SK-N-SH treated with all-trans-retinoic acid at 6 μM for 48 hours (cell line): Measurements from ENCODE around the gene FAM20B.
"Not testable (repeated sequence)": the region's sequence is repeated elsewhere in the genome, so short reads cannot be mapped to it uniquely, and the experiment has no call there.

ENCODE experiments used
- ATAC-seq: fragments of 200-7000 bp; cut with Tn5 transposase; 3 replicates; pipeline ENCODE4 v1.9.1; 2020; ENCODE audit warnings: mild to moderate bottlenecking, moderate library complexity
- ARNTL ChIP-seq: fragments of 450-650 bp; formaldehyde crosslinking; IDR thresholded peaks from 2 replicates; pipeline ENCODE4 v1.5.0; 2020; ENCODE audit warnings: low read depth, mild to moderate bottlenecking, moderate library complexity, borderline replicate concordance
- BACH2 ChIP-seq: fragments of 250-450 bp; sonication (Bioruptor Pico); IDR thresholded peaks from 2 replicates; pipeline ENCODE4 v1.9.0; 2021; ENCODE audit warnings: mild to moderate bottlenecking, borderline replicate concordance
- CSDC2 ChIP-seq: fragments of 250-450 bp; sonication (Bioruptor Pico); IDR thresholded peaks from 2 replicates; pipeline ENCODE4 v1.5.0; 2020; ENCODE audit warnings: mild to moderate bottlenecking, moderate library complexity
- ESRRG ChIP-seq: fragments of 250-450 bp; sonication (Bioruptor Pico); IDR thresholded peaks from 2 replicates; pipeline ENCODE4 v1.6.1; 2021; ENCODE audit warnings: mild to moderate bottlenecking
- GLIS3 ChIP-seq: fragments of 250-450 bp; sonication (Bioruptor Pico); IDR thresholded peaks from 2 replicates; pipeline ENCODE4 v1.5.0; 2020; ENCODE audit warnings: mild to moderate bottlenecking, moderate library complexity
- ISL1 ChIP-seq: fragments of 250-450 bp; sonication (Bioruptor Pico); IDR thresholded peaks from 2 replicates; pipeline ENCODE4 v2.1.2; 2022; ENCODE audit warnings: mild to moderate bottlenecking, moderate library complexity
- OSR1 ChIP-seq: fragments of 250-450 bp; sonication (Bioruptor Pico); IDR thresholded peaks from 2 replicates; pipeline ENCODE4 v1.8.0; 2022; ENCODE audit warnings: moderate library complexity, mild to moderate bottlenecking, inconsistent platforms
- PPARA ChIP-seq: fragments of 250-450 bp; sonication (Bioruptor Pico); IDR thresholded peaks from 2 replicates; pipeline ENCODE4 v1.5.0; 2020; ENCODE audit warnings: mild to moderate bottlenecking, borderline replicate concordance
- SNAI2 ChIP-seq: fragments of 250-450 bp; sonication (Bioruptor Pico); IDR thresholded peaks from 2 replicates; pipeline ENCODE4 v1.5.0; 2020; ENCODE audit warnings: mild to moderate bottlenecking, moderate library complexity
- TCF4 ChIP-seq: fragments of 250-450 bp; sonication (Bioruptor Pico); IDR thresholded peaks from 2 replicates; pipeline ENCODE4 v1.8.0; 2021; ENCODE audit warnings: mild to moderate bottlenecking, moderate library complexity, borderline replicate concordance
- TOX ChIP-seq: fragments of 250-450 bp; sonication (Bioruptor Pico); IDR thresholded peaks from 2 replicates; pipeline ENCODE4 v1.8.0; 2021; ENCODE audit warnings: mild to moderate bottlenecking, moderate library complexity, borderline replicate concordance
- ZFP3 ChIP-seq: fragments of 250-450 bp; sonication (Bioruptor Pico); IDR thresholded peaks from 2 replicates; pipeline ENCODE4 v1.5.0; 2020; ENCODE audit warnings: mild to moderate bottlenecking, moderate library complexity
- ZFP30 ChIP-seq: fragments of 450-650 bp; formaldehyde crosslinking; IDR thresholded peaks from 2 replicates; pipeline ENCODE4 v1.5.0; 2022; ENCODE audit warnings: mild to moderate bottlenecking, moderate library complexity
- ZNF565 ChIP-seq: fragments of 450-650 bp; formaldehyde crosslinking; conservative IDR thresholded peaks from 2 replicates; pipeline ENCODE4 v1.5.0; 2020; ENCODE audit warnings: low read depth, mild to moderate bottlenecking, moderate library complexity
- ZNF70 ChIP-seq: fragments of 450-650 bp; formaldehyde crosslinking; IDR thresholded peaks from 2 replicates; pipeline ENCODE4 v1.5.0; 2020; ENCODE audit warnings: mild to moderate bottlenecking, moderate library complexity
- ZNF8 ChIP-seq: fragments of 450-650 bp; formaldehyde crosslinking; IDR thresholded peaks from 2 replicates; pipeline ENCODE4 v1.5.0; 2020; ENCODE audit warnings: mild to moderate bottlenecking, moderate library complexity
- TF ChIP-seq, protein P1 (sequence below): fragments of 250-450 bp; sonication (Bioruptor Pico); IDR thresholded peaks from 2 replicates; pipeline ENCODE4 v1.8.0; 2021; ENCODE audit warnings: low read depth, mild to moderate bottlenecking, moderate library complexity, borderline replicate concordance
- TF ChIP-seq, protein P2 (sequence below): fragments of 250-450 bp; sonication (Bioruptor Pico); IDR thresholded peaks from 2 replicates; pipeline ENCODE4 v1.5.0; 2020; ENCODE audit warnings: mild to moderate bottlenecking, moderate library complexity
- TF ChIP-seq, protein P3 (sequence below): fragments of 250-450 bp; sonication (Bioruptor Pico); IDR thresholded peaks from 2 replicates; pipeline ENCODE4 v1.5.1; 2020; ENCODE audit warnings: low read depth, mild to moderate bottlenecking, moderate library complexity
- TF ChIP-seq, protein P4 (sequence below): fragments of 250-450 bp; sonication (Bioruptor Pico); IDR thresholded peaks from 2 replicates; pipeline ENCODE4 v1.8.0; 2020; ENCODE audit warnings: mild to moderate bottlenecking, moderate library complexity, borderline replicate concordance

FAM20B gene, protein sequence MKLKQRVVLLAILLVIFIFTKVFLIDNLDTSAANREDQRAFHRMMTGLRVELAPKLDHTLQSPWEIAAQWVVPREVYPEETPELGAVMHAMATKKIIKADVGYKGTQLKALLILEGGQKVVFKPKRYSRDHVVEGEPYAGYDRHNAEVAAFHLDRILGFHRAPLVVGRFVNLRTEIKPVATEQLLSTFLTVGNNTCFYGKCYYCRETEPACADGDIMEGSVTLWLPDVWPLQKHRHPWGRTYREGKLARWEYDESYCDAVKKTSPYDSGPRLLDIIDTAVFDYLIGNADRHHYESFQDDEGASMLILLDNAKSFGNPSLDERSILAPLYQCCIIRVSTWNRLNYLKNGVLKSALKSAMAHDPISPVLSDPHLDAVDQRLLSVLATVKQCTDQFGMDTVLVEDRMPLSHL

DNA sequence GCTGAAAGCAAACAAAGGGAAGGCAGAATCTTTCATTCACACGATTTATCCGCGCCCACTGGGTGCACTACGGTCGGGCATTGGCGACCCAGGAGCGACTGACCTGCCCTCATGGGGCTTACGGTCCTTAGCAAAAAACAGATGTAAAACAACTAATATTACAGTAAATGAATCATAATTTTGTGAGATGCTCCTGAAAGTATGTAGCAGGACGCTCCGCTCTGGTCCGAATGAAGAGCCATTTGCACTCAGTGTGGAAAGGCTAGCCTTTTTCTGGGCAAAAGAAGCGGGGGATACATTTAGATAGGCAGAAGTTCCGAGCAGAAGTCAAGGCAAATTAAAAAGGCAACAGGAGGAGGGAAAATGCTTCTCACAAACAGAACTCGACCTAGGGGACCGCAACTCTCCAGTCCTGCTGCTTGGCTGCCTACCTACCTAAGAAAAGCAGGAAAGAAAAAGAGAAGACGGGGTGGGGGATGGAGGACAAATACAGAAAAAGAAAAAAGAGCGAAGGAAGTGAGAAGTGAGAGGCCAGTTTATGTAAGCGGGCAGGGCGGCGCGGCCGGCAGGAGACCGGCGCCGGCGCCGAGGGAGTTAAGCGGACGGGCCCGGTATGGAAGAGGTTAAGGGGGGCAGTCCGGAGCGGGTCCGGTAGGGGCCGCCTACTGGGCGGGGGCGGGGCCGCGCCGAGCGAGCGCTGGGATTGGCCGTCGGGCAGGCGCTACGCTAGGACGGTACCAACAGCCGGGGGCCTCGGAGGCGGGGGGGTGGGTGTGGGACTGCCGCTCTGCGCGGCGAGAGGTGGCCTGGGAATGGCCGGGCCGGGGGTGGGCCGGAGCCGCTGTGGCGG lies at the start of gene FAM20B:
Gene FAM20B, plus strand, starts transcription at position 770 of the 850 bp plus-strand sequence. CDS start 17,954 bp downstream, outside the sequence.
- ATAC-seq, result peak; percentile 93
- TF ChIP-seq ZFP30 (CRISPR knock-in tag), result no peak
- TF ChIP-seq ZNF565 (CRISPR knock-in tag), result no peak
- TF ChIP-seq TCF4 (CRISPR knock-in tag), result no peak
- TF ChIP-seq CSDC2 (CRISPR knock-in tag), result no peak
- no peak for TF ChIP-seq ZNF8 (CRISPR knock-in tag)
- TF ChIP-seq, protein P1, sequence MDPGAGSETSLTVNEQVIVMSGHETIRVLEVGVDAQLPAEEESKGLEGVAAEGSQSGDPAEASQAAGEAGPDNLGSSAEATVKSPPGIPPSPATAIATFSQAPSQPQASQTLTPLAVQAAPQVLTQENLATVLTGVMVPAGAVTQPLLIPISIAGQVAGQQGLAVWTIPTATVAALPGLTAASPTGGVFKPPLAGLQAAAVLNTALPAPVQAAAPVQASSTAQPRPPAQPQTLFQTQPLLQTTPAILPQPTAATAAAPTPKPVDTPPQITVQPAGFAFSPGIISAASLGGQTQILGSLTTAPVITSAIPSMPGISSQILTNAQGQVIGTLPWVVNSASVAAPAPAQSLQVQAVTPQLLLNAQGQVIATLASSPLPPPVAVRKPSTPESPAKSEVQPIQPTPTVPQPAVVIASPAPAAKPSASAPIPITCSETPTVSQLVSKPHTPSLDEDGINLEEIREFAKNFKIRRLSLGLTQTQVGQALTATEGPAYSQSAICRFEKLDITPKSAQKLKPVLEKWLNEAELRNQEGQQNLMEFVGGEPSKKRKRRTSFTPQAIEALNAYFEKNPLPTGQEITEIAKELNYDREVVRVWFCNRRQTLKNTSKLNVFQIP (CRISPR knock-in tag), result no peak
- no peak for TF ChIP-seq ESRRG (CRISPR knock-in tag)
- TF ChIP-seq, protein P2, sequence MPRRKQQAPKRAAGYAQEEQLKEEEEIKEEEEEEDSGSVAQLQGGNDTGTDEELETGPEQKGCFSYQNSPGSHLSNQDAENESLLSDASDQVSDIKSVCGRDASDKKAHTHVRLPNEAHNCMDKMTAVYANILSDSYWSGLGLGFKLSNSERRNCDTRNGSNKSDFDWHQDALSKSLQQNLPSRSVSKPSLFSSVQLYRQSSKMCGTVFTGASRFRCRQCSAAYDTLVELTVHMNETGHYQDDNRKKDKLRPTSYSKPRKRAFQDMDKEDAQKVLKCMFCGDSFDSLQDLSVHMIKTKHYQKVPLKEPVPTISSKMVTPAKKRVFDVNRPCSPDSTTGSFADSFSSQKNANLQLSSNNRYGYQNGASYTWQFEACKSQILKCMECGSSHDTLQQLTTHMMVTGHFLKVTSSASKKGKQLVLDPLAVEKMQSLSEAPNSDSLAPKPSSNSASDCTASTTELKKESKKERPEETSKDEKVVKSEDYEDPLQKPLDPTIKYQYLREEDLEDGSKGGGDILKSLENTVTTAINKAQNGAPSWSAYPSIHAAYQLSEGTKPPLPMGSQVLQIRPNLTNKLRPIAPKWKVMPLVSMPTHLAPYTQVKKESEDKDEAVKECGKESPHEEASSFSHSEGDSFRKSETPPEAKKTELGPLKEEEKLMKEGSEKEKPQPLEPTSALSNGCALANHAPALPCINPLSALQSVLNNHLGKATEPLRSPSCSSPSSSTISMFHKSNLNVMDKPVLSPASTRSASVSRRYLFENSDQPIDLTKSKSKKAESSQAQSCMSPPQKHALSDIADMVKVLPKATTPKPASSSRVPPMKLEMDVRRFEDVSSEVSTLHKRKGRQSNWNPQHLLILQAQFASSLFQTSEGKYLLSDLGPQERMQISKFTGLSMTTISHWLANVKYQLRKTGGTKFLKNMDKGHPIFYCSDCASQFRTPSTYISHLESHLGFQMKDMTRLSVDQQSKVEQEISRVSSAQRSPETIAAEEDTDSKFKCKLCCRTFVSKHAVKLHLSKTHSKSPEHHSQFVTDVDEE (CRISPR knock-in tag), result no peak
- no peak for TF ChIP-seq ZFP3 (CRISPR knock-in tag)
- TF ChIP-seq PPARA (CRISPR knock-in tag), result no peak
- no peak for TF ChIP-seq OSR1 (CRISPR knock-in tag)
- TF ChIP-seq ARNTL, result no peak
- TF ChIP-seq GLIS3 (CRISPR knock-in tag), result no peak

DNA sequence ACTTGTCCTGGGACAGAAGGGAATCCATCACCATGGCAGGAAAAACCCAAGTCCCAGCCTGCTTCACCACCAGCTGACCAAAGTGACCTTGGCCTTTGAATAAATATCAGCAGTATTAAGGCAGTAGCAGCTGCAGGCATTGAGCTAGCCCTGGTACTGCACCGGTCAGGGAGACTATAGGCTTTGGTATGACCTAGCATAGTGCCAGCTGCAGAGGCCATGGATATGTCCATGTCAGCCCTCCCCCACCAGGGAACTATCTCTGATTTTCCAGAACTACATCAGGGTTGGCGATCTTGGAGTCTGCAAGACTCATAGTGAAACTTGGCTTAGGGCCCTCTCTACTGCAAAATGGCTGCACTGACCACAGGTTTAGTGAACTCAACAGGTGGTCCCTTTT lies 49.2 kb upstream of the FAM20B start:
- TF ChIP-seq, protein P3, sequence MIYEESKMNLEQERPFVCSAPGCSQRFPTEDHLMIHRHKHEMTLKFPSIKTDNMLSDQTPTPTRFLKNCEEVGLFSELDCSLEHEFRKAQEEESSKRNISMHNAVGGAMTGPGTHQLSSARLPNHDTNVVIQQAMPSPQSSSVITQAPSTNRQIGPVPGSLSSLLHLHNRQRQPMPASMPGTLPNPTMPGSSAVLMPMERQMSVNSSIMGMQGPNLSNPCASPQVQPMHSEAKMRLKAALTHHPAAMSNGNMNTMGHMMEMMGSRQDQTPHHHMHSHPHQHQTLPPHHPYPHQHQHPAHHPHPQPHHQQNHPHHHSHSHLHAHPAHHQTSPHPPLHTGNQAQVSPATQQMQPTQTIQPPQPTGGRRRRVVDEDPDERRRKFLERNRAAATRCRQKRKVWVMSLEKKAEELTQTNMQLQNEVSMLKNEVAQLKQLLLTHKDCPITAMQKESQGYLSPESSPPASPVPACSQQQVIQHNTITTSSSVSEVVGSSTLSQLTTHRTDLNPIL (CRISPR knock-in tag), result no peak
- TF ChIP-seq, all 23 proteins: peak for 0
- no peak for ATAC-seq

DNA sequence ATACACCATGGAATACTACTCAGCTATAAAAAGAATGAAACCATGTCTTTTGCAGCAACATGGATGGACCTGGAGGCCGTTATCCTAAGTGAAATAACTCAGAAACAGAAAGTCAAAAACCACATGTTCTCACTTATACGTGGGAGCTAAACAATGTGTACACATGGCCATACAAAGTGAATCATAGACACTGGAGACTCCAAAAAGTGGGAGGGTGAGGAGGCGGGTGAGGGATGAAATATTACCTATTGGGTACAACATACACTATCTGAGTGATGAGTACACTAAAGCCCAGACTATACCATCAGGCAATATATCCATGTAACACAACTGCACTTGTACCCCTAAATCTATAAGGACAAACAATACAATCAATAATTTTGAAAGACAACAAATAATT lies 39.5 kb upstream of the FAM20B start:
- no peak for ATAC-seq
- TF ChIP-seq, protein P4, sequence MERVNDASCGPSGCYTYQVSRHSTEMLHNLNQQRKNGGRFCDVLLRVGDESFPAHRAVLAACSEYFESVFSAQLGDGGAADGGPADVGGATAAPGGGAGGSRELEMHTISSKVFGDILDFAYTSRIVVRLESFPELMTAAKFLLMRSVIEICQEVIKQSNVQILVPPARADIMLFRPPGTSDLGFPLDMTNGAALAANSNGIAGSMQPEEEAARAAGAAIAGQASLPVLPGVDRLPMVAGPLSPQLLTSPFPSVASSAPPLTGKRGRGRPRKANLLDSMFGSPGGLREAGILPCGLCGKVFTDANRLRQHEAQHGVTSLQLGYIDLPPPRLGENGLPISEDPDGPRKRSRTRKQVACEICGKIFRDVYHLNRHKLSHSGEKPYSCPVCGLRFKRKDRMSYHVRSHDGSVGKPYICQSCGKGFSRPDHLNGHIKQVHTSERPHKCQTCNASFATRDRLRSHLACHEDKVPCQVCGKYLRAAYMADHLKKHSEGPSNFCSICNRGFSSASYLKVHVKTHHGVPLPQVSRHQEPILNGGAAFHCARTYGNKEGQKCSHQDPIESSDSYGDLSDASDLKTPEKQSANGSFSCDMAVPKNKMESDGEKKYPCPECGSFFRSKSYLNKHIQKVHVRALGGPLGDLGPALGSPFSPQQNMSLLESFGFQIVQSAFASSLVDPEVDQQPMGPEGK (CRISPR knock-in tag), result no peak
- no peak for TF ChIP-seq PPARA (CRISPR knock-in tag)
- TF ChIP-seq TCF4 (CRISPR knock-in tag), result no peak
- TF ChIP-seq ISL1, result no peak

DNA sequence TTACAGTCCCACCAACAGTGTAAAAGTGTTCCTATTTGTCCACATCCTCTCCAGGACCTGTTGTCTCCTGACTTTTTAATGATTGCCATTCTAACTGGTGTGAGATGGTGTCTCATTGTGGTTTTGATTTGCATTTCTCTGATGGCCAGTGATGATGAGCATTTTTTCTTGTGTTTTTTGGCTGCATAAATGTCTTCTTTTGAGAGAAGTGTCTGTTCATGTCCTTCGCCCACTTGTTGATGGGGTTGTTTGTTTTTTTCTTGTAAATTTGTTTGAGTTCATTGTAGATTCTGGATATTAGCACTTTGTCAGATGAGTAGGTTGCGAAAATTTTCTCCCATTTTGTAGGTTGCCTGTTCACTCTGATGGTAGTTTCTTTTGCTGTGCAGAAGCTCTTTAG lies 37.5 kb upstream of the FAM20B start:
- ATAC-seq, result not testable (repeated sequence)

DNA sequence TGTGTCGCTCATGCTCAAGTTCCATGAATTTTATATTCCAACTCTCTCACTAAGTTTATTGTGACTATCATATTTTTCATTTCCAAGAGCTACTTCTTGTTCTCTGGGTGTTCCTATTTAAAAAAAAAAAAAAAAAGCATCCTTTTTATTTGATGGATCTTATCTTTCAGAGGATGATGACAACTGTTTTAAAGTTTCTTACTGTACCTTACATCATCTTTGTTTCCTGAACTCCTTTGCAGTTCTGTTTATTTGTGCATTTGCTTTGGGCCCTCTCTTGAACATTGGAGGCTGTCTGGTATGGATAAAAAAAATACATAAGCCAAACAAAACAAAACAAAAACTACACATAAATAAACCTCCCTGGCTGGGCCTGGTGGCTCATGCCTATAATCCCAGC lies 32.1 kb upstream of the FAM20B start:
- ATAC-seq, result no peak
- TF ChIP-seq TOX (CRISPR knock-in tag) (no peak), SNAI2 (no peak), ESRRG (CRISPR knock-in tag) (no peak), OSR1 (CRISPR knock-in tag) (no peak), ZNF565 (CRISPR knock-in tag) (no peak), GLIS3 (CRISPR knock-in tag) (no peak), ISL1 (no peak), ZNF70 (CRISPR knock-in tag) (no peak), TCF4 (CRISPR knock-in tag) (no peak), BACH2 (CRISPR knock-in tag) (no peak), PPARA (CRISPR knock-in tag) (no peak)
- TF ChIP-seq, protein P4 (CRISPR knock-in tag), result no peak
- TF ChIP-seq, protein P1 (CRISPR knock-in tag), result no peak
